NAMALWA (cell line): ENCODE measurements around the gene PIK3C3.
"Not testable (repeated sequence)": the region's sequence is repeated elsewhere in the genome, so short reads cannot be mapped to it uniquely, and the experiment has no call there.

Source experiments
- DNase-seq: peaks from one replicate; pipeline ENCODE4 v3.0.0-alpha.2; 2015; ENCODE audit warnings: low spot score

PIK3C3 gene

DNA sequence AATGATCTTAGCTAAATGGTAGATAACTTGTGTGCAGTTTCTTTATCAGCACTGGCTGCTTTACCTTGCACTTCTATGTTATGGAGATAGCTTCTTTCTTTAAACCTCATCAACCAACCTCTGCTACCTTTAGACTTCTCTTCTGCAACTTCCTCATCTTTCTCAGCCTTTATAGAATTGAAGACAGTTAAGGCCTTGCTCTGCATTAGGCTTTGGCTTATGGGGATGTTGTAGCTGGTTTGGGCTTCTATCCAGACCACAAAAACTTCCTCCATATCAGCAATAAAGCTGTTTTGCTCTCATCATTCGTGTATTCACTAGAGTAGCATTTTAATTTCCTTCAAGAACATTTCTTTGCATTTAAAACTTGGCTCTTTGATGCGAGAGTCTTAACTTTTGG, 123.7 kb downstream of the PIK3C3 start:
- no peak for DNase-seq

DNA sequence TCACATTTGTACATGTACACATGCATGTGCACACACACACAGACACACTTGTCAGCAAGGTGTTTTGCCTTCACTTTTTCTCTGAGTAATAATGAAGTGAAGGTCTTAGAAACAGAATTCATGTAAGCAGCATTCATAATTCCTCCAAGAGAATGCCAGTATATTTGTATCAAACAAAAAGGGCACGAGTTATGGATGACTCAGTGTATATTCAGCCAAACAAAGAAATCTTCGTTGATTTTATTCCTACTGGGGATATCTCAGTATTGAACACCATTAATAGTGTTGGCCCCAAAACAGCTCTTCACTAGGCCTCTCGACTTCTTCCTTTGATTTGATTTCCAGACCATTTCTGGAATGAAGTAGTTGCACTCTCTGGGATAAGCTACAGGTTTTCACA, 125.3 kb downstream of the PIK3C3 start:
- no peak for DNase-seq

- DNase-seq = no peak
Measured at GRCh38 chr18:42082415-42083234, 127.6 kb downstream of the PIK3C3 start.

DNA sequence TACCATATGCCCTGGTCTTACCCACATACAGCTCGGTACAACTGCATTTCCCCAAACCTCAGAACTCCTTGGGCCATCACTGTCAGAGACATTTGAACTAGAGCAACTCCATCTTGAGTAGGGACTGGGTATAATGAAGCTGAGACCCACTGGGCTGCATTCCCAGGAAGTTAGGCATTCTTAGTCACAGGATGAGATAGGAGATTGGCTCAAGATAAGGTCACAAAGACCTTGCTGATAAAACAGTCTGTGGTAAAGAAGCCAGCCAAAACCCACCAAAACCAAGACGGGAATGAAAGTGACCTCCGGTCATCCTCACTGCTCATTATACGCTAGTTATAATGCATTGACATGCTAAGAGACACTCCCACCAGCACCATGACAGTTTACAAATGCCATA, 131.3 kb downstream of the PIK3C3 start:
- DNase-seq = no peak

- DNase-seq = peak; percentile 69
Measured at GRCh38 chr18:42087235-42087634, 132.2 kb downstream of the PIK3C3 start.

DNA sequence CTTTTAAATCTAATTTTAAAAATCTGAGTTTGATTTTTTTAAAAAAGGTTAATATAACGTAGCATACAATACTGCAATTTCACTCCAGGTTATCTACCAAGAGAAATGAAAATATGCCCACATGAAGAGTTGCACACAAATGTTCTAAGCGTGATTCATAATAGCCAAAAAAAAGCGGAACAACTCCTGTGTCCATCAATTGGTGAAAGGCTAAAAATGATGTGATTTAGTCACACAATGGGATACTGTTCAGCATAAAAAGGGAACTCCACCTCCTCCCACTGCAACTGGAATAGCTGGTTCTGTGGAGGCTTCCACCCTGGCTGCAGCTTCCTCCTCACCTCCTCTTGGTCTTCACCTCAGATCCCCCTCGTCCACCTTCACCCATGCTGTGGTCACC, 132.8 kb downstream of the PIK3C3 start:
- DNase-seq = no peak

GRCh38 chr18:42092848-42093247, 137.8 kb downstream of the PIK3C3 start:
- DNase-seq = no peak

DNA sequence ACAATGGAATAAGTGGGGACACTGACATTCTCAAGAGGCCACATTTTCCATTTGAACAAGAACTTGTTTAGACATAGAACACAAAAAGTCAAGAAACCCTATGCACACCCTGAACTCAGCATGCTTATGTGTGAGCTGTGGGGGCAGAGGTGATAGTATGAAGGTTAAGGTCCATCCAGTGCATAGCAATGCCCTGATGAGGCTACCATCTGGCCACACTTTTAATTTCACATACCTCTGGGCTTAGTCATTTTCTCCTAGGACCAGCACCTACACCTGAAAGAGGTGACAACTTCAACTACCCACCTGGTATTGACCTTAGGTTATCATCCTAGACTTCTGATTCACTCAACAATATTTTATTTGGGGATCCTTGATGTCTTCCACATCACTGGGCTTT, 139.8 kb downstream of the PIK3C3 start:
- DNase-seq = no peak

DNA sequence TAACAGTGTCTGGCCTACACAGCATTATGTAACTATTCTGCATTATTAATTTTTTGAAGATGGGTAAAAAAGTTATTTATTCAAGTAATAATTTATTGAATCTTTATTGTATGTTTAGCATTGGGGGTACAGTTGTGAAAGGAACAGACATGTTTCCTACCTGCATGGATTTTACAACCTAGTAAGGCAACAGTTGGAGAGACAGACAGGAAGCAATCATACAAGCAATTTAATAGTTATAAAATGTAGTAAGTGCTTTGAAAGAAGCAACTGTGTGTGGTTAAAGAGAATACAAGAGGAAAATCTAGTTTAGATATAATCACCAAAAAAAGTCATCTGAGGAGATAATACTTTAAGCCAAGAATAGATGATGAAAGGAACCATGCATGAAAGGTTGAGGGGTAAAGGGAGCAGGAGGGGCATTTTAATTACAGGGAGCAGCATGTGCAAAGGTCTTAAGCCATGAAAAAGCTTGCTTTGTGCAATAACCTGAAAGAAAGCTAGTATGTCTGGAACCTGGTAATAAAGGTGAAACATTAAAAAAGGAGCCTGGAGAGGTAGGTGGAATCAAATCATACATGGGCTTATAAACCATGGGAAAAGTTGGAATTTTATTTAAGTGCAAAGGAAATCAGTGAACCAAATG, 140.8 kb downstream of the PIK3C3 start:
- DNase-seq = no peak

GRCh38 chr18:42100248-42100647, 145.2 kb downstream of the PIK3C3 start:
- no peak for DNase-seq

GRCh38 chr18:42100911-42101310, 145.9 kb downstream of the PIK3C3 start:
- DNase-seq = no peak

DNA sequence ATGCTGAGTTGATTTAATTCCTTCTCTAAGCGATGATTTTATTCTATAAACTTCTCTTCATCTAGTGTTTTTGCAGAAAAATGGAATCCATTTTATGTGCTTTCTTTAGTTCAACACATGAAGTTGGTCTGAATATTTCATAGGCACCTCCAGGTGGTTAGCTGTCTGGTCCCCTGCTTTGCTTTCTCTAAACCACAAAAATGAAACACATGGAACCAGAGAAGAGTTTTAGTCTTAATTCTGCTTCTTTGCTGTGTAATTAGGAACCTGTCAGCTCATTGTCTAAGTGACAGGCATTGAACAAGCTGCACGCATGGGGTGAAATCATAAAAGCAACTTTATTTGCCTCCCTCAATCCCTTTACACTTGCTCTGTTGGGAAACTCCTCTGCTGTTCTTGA, 150.4 kb downstream of the PIK3C3 start:
- DNase-seq = no peak

DNA sequence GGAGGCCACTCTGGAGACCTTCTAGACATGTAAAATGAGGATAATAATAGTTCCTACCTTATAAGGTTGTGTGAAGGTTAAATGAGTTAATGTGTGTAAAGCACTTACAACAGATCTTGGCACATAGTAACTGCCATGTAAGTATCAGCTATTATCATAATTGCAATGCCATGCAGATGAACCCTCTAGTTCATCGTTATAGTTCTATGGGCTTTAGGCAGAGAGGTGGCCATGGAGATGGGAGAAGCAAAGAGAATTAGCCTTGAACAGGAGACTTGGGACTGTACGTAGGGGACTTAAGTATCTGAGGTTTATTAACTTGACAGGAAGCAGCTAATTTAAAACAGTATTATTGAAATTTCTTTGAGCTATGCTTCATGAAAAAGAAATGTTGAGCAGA, 151.8 kb downstream of the PIK3C3 start:
- no peak for DNase-seq

GRCh38 chr18:42107287-42107686, 152.3 kb downstream of the PIK3C3 start:
- DNase-seq = no peak

DNA sequence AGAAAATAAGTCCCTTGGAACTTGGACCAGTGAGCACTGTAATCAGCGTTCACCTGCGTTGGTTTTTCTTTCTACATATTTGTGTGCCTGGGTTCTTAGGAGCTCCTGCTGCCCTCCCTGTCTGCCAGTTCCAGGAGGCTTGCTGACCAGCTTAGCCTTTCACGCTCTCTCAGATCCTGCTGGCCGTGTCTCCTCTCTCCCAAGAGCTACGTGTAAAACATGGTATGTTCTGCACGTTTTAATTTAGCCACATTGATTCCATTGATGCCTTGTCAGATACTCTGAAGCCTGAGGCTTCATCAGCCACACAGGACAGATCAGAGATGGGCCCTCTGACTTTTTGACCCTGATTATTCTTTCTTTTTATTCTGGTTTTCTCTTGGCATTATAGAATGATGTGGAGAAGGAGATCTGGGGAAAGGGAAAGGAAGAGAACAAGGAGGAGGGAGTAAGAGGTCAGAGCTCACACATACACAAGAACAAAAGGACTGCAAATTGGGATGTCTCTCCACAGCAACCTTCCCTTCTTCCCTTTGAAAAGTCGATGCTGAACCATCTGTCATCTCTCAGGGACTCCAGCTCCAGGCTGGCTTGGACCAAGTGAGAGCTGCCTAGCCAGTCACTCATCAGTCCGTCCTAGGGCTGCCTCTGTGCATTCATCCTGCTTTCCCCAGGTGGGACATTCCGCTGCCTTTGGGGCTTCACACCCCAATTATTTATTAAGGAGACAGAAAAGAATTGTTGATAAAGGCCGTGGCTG, 152.8 kb downstream of the PIK3C3 start:
- no peak for DNase-seq

- DNase-seq = not testable (repeated sequence)
Measured at GRCh38 chr18:42112147-42112546, 157.1 kb downstream of the PIK3C3 start.

GRCh38 chr18:42112657-42113420, 157.8 kb downstream of the PIK3C3 start:
- DNase-seq = no peak

GRCh38 chr18:42113529-42114191, 158.6 kb downstream of the PIK3C3 start:
- peak; percentile 15 for DNase-seq

DNA sequence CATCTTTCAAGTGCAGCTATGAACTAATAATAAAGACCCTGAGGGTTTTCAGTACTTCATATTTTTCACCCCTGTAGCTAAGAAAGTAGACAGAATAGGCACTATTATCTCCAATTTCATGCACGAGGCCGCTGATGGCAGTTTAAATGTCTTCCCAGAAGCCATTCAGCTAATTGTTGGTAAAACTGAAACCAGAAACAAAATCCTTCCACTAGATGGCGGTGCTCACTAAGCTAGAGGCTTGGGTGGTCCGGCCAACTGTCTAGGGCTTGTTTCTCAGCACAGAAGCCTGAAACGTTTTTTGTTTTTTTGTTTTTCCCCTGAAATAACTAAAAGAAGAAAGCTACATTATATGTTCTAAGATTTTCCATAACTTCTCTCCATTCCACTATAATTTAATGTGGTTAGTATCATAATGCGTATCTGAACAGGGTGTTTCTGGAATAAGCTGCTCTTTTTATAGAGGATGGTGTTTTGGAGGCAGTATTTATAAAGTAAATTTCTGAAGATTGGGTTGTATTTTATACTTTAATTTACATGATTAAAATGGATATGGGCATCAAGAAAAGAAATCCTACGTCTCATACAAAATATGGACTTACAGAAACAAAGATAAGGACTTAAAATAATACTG, 159.4 kb downstream of the PIK3C3 start:
- DNase-seq = peak; percentile 88

- DNase-seq = no peak
Measured at GRCh38 chr18:42126586-42126985, 171.6 kb downstream of the PIK3C3 start.
